NCI-H1694 treated with DMSO at 0.1 percent for 48 hours (cell line): ENCODE measurements around the gene KIF25.

ENCODE experiments used
- DNase-seq: peaks from one replicate; lab custom pipeline; 2025; lab: John Stamatoyannopoulos, UW

The KIF25 gene

GRCh38 chr6:168050225-168050880 is 52.9 kb downstream of the KIF25 start:
- DNase-seq: no peak

DNA sequence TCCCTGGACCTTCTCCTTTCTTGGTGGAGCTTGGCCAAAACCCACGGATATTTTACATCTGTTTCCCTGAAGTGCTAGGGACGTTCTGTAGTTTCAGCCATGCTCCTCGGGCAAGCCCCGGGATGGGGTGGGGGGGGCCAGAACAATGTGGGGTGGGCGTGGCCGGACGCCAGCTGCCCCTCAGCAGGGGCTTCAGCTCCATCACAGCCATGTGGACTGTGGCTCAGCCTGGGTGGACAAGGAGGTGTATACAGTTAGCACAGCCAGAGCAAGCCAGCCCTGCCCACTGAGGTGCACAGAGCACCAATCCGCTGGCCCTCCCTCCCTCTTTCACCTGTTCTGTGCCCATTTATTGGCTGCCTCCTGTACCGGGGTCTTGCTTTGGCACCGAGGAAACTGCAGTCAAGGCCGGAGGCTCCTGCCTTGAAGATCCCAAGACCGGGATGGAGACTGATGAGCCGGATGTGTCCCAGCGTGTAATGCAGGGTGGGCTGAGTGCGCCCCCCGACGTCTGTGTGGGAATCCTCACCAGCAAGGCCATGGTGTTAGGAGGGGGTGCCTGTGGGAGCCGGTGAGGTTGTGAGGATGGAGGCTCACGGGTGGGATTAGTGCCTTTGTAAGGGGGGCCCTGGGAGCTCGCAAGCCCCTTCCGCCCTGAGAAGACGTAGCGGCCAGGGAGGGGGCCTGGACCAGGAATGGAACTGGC is 53.6 kb downstream of the KIF25 start:
- DNase-seq: no peak

- no peak for DNase-seq
These were observed 54.2 kb downstream of the KIF25 start for GRCh38 chr6:168051648-168052047.

DNA sequence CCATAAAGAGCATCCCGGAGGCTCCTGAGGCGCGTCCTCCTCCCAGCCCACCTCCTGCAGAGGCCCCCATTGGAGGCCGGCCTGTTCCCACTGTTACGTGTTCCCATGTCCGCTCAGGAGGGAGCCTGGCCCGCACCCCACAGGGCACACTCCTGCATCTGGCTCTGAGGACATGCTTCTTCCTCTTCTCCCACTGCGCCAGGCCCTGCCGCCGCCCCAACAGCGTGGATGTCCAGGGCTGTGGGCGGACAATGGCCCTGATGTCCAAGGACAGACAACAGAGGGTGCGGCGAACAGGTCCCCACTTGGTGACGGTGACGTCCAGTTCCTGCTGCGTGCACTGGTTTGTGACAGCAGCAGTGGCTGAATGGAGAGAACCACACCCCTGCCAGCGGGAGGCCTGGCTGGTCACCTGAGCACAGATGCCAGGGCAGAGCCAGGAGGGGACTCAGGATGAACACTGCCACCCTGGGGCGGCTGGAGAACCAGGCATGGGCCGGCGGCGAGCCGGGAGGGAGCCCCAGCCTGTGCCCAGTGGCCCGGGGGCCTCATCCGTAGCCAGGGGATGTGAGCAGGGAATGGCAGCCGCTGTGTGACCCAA is 54.9 kb downstream of the KIF25 start:
- no peak for DNase-seq

DNA sequence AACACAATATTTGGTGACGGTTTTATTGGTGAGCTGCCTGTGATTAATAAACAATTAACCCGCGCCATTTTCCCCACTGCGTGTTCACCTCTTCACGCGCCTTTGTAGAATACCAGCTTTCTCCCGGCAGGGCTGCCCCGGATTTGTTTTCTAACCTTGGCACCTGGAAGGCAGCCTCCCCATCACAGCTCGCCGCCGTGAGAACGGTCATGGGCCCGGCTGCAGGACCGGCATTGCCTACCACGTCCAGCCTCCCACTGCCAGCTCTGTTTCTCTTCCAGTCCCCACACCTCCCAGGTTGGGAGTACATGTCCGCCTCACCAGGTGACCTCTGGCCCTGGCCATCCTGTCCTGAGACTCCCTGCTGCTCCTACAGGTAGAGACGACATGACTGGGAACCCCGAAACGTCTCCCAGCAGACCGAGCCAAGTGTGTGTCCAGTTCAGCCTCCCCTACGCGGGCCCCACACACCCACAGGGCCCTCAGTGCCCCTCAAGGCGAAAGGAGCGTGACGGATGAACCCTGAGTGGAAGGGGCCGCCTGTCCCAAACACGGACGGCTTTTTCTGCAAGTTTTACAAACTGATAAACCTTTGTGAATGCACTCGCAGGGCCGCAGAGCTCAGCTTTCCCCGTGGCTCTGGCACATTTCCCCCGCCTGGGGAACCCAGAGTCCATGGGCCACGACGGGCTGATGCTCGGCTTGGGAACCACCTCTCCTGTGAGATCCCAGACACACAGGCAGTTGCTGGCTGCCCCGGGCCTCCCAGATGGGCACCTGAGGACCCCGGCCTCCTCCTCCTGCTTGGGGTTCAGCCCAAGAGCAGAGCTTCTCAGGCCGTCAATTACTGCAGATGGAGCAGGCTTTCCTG is 55.9 kb downstream of the KIF25 start:
- no peak for DNase-seq

GRCh38 chr6:168053957-168054471 is 56.5 kb downstream of the KIF25 start:
- DNase-seq: no peak

DNA sequence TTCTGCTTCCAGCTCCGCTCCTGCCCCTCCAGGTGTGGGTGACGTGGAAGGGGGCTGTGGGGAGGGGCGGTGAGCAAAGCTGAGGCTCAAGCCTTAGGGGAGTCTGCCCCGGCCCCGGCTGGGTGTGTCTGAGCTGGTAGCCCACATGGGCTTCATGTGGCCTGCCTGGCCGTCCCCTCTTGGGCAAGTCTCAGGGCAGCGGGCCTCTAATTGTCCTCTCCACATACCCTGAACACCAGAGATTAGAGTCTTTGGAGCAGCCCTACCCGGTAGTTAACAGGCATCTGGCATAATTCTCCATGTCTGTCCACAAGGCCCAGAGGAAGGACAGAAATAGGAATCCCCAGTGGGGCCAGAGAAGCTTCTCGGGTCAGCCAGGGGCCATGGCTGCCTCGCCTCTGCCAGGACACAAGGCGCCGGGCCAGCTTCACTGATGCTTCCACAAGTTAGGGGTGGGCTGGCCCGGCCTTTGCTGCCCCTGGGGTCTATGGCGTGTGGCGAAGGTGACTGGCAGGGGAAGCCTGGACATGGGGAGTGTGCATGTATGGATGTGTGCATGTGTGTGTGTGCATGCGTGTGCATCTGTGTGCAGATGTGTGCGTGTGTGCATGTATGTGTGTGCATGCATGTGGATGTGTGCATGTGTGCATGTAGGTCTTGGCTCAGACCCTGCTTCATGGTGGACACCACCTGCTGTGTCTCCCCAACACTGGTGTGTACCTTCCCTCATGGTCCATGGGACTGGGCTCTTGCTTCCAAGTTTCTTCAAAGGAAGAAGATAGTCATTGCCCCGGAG is 57.5 kb downstream of the KIF25 start:
- DNase-seq: no peak

GRCh38 chr6:168055696-168056489 is 58.4 kb downstream of the KIF25 start:
- DNase-seq: no peak

GRCh38 chr6:168056892-168057527 is 59.5 kb downstream of the KIF25 start:
- DNase-seq: no peak

DNA sequence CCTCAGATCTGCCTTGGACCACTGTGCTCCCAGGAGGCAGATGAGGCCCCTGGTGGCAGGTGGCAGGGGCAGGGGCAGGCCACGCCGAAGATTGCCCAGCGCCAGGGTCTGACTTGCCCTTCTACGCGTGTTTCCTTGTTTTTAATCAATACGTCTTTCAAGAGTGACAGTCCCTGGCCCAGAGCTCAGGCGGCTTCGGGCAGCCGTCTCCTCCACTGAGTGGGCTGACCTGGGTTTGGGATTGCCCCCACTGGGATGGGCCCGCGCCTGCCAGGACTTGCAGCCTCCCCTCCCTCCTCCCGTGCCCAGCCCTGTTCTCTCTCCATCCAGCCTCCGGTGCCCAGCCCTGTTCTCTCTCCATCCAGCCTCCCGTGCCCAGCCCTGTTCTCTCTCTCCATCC is 60.4 kb downstream of the KIF25 start:
- DNase-seq: no peak

- no peak for DNase-seq
These were observed 61.5 kb downstream of the KIF25 start for GRCh38 chr6:168058691-168059551.

DNA sequence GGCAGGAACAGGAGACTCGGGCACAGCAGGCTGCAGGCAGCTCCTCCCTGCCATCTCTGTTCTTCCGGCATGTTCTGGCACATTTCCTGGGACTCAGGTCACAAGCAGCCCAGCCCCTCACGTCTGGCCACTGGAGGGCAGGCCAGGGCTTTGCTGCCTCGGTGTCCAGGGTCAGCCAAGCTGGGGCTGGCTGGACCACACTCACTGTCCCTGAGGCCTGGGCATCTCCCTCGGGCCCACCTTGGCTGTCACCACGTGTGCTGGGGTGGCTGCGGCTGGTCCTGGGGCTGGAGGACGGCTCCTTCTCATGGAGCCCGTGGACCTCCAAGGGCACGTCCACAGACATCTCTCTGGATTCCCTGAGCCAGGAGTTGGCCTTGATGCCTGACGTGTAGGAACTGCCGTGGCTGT is 63.1 kb downstream of the KIF25 start:
- DNase-seq: no peak

DNA sequence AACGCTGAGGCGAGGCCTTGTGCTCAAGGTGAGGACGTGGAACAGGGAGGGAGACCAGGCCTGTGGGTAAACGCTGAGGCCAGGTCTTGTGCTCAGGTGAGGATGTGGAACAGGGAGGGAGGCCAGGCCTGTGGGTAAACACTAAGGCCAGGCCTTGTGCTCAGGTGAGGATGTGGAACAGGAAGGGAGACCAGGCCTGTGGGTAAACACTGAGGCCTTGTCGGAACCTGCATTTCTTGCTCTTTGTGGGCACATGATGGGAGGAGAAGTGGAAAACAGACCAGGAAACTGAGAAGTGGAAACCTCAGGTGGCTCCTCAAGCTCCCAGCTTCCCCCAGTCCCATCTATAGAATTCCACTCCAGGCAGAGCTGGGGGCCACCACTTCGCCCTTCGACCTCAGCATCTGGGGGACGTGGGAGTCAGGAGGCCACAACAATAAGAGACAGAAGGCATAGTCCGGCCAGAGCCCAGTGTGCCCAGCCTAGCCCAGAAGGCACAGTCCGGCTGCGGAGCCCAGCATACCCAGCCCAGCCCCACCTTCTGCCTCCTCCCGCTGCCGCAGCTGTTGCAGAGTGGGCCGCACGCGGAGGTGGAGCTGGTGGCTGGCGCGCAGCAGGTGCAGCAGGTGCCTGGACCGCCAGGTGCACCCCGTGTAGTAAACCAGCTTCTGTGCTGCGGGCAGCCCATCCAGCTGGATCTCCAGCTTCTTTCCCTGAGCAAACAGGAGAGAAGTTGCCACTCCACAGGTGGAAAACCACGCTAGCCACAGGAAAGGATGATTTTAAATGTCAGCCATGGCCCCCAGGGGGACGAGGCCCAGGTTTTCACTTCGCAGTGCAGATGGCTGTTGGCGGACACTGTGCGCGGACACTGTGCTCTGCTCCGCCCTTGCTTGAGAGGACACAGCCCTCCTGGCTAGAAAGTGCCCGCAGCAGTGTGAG is 64.1 kb downstream of the KIF25 start:
- DNase-seq: no peak

- DNase-seq: no peak
These were observed 65.1 kb downstream of the KIF25 start for GRCh38 chr6:168062346-168063289.

DNA sequence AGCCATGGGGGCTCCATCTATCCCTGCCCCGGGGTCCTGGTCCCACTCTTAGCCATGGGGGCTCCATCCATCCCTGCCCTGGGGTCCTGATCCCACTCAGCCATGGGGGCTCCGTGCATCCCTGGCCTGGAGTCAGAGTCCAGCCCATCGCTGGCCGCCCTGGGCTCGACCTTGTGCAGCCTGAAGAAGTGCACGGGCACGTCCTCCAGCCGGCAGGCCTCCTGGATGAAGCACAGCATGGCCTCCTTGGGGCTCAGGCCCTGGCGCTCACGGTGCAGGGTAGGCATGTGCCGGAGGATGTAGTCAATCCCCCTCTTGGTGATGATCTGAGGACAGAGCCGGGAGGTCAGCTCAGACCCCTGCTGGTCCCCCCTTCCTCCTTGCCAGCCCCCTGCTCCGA is 66.0 kb downstream of the KIF25 start:
- no peak for DNase-seq

GRCh38 chr6:168064226-168064807 is 66.8 kb downstream of the KIF25 start:
- DNase-seq: no peak
